Spinal cord (tissue), 10 donors: Measurements from ENCODE around the gene VAV2. TPM values are rescaled to one million over a fixed set of nuclear protein-coding genes. Genes with fewer than 3 reads are reported as not detected.

Source experiments
- DNase-seq, 6 donors: peaks; one replicate each; pipeline versions ENCODE4 v3.0.0 to v3.0.0-alpha.2; 2013 to 2015; ENCODE audit warnings: low spot score in 6 of 6, low read depth in 4 of 6
- H3K27ac ChIP-seq: one replicate; pipeline ENCODE4 v1.5.1; 2013; ENCODE audit warnings: low read depth, low read length, control low read depth
- H3K27me3 ChIP-seq: one replicate; pipeline ENCODE4 v1.6.1; 2013; ENCODE audit warnings: low read length; ENCODE audit not compliant: control insufficient read depth, insufficient read depth
- H3K36me3 ChIP-seq: one replicate; pipeline ENCODE4 v1.6.1; 2013; ENCODE audit warnings: low read length; ENCODE audit not compliant: control insufficient read depth, insufficient read depth
- H3K4me1 ChIP-seq: one replicate; pipeline ENCODE4 v1.6.1; 2013; ENCODE audit warnings: low read length; ENCODE audit not compliant: control insufficient read depth, insufficient read depth
- H3K4me3 ChIP-seq: one replicate; pipeline ENCODE4 v1.5.1; 2013; ENCODE audit warnings: low read depth, low read length, control low read depth
- H3K9me3 ChIP-seq: one replicate; pipeline ENCODE4 v1.6.1; 2013; ENCODE audit warnings: low read length; ENCODE audit not compliant: control insufficient read depth, insufficient read depth
- WGBS: methylation state at CpG from one replicate; pipeline ENCODE4 v1.1.5; 2013; ENCODE audit warnings: missing lambda C conversion rate; ENCODE audit not compliant: insufficient coverage; 5-methylcytosine and 5-hydroxymethylcytosine counted together
- polyA plus RNA-seq, 2 donors: library from polyadenylated mRNA; unstranded; fragments of 120-200 nt; gene quantifications; one replicate each; pipeline ENCODE4 v1.2.1, GENCODE V29; 2013; ENCODE audit not compliant: insufficient read length in 2 of 2
- total RNA-seq, 2 donors: library from RNA; depleted of rRNA in 1 of 2; stranded (reverse); fragments of 120-200 nt in 1 of 2; fragments of >200 nt in 1 of 2; gene quantifications; one replicate each; pipeline versions ENCODE4 v1.2.3 to v1.2.4, GENCODE V29; 2013 to 2014
- donor health status: healthy.

The VAV2 gene
- total and polyA plus RNA-seq, 4 donors, result 18.4 to 48.3 (median 33.1) TPM

DNA sequence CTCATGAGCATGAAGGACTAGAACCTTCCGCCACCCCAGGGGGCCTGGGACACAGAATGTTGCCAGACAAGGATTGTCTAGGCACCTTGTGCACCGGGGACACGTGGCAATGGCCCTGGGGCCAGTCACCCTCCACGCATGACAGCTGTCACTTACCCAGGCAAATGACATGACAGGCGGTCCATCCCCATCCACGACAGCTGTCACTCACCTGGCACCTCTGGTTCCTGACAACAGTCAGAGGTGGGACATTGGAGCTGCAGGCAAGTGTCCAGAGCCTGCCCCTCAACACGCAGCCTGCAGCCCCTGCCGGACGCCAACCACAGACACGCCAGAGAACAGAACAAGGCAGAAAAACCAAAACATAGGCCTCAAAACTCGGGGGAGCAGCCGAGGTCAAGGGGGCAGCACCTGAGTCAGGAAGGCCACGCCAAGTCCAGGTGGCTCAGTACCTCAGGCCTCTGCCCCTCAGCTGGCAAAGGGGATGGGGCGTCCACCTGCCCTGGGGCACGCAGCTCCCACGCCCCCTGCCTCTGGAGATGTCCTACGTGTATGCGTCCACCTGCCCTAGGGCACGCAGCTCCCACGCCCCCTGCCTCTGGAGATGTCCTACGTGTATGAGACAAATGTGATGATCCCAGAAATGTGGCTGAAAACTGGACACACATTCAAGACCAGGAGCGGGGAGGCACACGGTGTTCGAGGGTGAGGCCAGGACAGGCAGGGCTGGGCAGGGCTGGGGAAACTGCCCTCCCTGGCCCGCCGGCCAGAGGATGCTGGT lies 14.5 kb downstream of the VAV2 start:
- peaks cover 76% of the 10 kb centered on the region for H3K4me1 ChIP-seq
- no peaks in the 10 kb centered on the region for H3K9me3 ChIP-seq
- 92% methylated on average over 24 of the region's 26 CpGs for WGBS
- DNase-seq, result no peak
- H3K4me3 ChIP-seq, result no peak overlapping the region
- peaks cover 59% of the 10 kb centered on the region for H3K36me3 ChIP-seq
- H3K27me3 ChIP-seq, result no peaks in the 10 kb centered on the region
- no peak overlapping the region for H3K27ac ChIP-seq

- Histone ChIP-seq H3K27ac (no peak overlapping the region), H3K4me3 (no peak overlapping the region), H3K4me1 (peaks cover 76% of the 10 kb centered on the region), H3K9me3 (no peaks in the 10 kb centered on the region), H3K27me3 (no peaks in the 10 kb centered on the region), H3K36me3 (peaks cover 52% of the 10 kb centered on the region)
- WGBS, result 85% methylated on average over 9 of the region's 9 CpGs
- DNase-seq, result no peak
Observed at GRCh38 chr9:133976887-133977286, 15.2 kb downstream of the VAV2 start.

DNA sequence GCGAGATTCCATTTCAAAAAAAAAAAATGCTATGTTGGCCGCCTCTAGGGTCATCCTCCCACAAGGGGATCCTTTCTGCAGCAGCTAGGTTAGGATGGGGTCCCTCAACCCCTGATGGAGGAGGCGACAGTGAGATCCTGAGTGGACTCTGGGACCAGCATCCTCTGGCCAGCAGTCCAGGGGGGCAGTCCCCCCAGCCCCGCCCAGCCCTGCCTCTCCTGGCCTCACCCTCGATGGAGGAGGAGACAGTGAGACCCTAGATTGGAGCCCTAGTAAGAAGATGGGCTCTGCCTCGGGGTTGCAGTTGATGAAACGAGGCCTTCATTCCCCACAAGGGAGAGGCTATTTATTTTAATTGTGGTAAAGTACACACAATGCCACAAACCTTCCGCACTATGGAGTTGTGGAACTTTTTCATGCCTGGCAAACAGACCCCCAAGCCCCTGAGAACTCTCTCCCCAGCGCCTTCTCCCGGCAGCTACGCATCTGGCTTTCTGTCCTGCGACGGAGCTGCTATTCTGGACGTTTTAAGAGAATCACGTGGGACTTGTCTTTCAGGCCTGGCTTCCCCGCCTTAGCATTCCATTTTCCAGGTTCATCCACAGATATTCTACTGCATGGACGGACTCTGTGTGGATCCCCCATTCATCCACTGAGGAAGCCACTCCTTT lies 15.8 kb downstream of the VAV2 start:
- Histone ChIP-seq H3K4me1 (peaks cover 76% of the 10 kb centered on the region), H3K4me3 (no peak overlapping the region), H3K9me3 (no peaks in the 10 kb centered on the region), H3K27ac (no peak overlapping the region), H3K27me3 (no peaks in the 10 kb centered on the region), H3K36me3 (peaks cover 49% of the 10 kb centered on the region)
- 88% methylated on average over 11 of the region's 17 CpGs for WGBS
- DNase-seq, result no peak

GRCh38 chr9:133975511-133975910 lies 16.6 kb downstream of the VAV2 start:
- Histone ChIP-seq H3K4me1 (peaks cover 76% of the 10 kb centered on the region), H3K9me3 (no peaks in the 10 kb centered on the region), H3K27ac (no peak overlapping the region), H3K27me3 (no peaks in the 10 kb centered on the region), H3K4me3 (no peak overlapping the region), H3K36me3 (peaks cover 46% of the 10 kb centered on the region)
- 100% methylated on average over 1 of the region's 3 CpGs for WGBS
- DNase-seq, result no peak

DNA sequence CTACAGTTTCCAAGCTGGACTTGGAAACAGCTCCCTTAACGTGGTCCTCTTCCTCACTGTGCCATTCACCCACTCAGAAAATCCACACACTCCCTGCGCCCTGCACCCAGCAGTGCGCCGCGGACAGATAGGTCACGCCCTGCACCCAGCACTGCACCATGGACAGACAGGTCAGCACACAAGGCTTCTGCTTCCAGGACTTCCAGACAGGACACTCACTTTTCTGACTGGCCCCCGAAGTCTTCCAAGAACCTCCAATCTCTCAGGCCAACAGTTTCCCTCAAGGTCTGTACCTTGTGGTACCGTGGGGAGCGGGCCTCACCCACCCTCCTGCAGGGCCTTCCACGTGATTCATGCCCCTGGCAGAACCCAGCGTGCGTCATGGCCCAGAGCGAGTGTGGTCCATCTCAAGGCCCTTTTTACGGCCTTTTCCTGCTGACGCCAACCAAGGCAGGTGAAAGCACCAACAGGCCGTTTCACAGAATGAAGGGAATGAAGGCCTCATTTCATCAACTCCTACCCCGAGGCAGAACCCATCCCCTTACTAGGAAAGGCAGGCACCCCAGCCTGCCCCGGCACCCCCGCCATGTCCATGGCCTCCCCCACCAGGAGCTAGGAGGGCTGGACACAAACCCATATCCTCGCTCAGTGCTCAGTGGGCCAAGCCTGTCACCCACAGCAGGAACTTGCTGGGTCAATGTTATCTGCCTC lies 17.3 kb downstream of the VAV2 start:
- peaks cover 39% of the 10 kb centered on the region for H3K36me3 ChIP-seq
- H3K27ac ChIP-seq, result no peak overlapping the region
- no peaks in the 10 kb centered on the region for H3K27me3 ChIP-seq
- DNase-seq, result no peak
- WGBS, result 82% methylated on average over 20 of the region's 20 CpGs
- H3K4me3 ChIP-seq, result no peak overlapping the region
- no peaks in the 10 kb centered on the region for H3K9me3 ChIP-seq
- H3K4me1 ChIP-seq, result peaks cover 76% of the 10 kb centered on the region

- no peak for DNase-seq
Observed at GRCh38 chr9:133973791-133974630, 18.1 kb downstream of the VAV2 start.

DNA sequence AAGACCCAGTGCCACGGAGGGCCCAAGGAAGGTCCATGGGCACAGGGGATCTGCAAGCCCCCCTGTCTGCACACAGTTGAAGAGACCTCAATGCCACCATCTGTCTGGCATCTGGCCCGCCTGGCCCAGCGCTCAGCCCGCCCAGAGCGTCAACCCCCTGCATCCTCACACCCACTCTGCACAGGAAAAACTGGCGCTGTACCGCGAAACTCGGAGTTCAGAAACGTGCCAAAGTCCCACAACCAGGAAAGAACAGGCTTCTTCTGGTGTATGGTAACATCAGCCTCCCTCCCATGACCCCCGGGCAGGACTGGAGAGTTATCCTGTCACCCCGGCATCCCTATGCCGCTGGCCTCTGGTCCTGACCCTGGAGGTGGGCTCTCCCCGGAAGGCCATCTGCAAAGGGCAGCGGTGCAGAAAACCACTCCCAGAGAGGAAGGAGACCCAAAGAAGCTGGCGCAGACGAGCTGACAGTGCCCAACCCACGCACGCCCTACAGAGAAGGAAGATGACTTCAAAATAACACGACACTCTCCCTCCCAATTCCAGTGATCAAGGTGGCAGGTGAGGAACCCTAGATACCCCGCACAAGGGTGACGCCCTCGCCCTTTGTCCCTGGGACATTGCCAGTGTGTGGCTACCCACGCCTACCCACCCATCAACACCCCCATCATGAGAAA lies 18.9 kb downstream of the VAV2 start:
- H3K27me3 ChIP-seq, result no peaks in the 10 kb centered on the region
- WGBS, result 68% methylated on average over 18 of the region's 24 CpGs
- no peak for DNase-seq
- H3K27ac ChIP-seq, result no peak overlapping the region
- peaks cover 31% of the 10 kb centered on the region for H3K36me3 ChIP-seq
- H3K4me1 ChIP-seq, result peaks cover 74% of the 10 kb centered on the region
- no peaks in the 10 kb centered on the region for H3K9me3 ChIP-seq
- H3K4me3 ChIP-seq, result no peak overlapping the region

More at GRCh38 chr9:133973791-133974630, 18.1 kb downstream of the VAV2 start:
- Histone ChIP-seq H3K27ac (no peak overlapping the region), H3K36me3 (peaks cover 33% of the 10 kb centered on the region), H3K9me3 (no peaks in the 10 kb centered on the region), H3K27me3 (no peaks in the 10 kb centered on the region), H3K4me1 (peaks cover 75% of the 10 kb centered on the region), H3K4me3 (no peak overlapping the region)
- WGBS, result 84% methylated on average over 19 of the region's 22 CpGs

GRCh38 chr9:133971981-133972941 lies 19.9 kb downstream of the VAV2 start:
- Histone ChIP-seq H3K36me3 (peaks cover 21% of the 10 kb centered on the region), H3K4me3 (no peak overlapping the region), H3K27ac (no peak overlapping the region), H3K9me3 (no peaks in the 10 kb centered on the region), H3K4me1 (peaks cover 65% of the 10 kb centered on the region), H3K27me3 (no peaks in the 10 kb centered on the region)
- DNase-seq, result peak in 1 of 6 donors; percentile 50
- 63% methylated on average over 25 of the region's 30 CpGs for WGBS
